HEK293 (cell line): ENCODE data around the gene TWIST2.
A peak's percentile ranks its signal among the peaks of the same experiment; 100 is the strongest.

Source experiments
- CTCF ChIA-PET: fragments of 350-600 bp; formaldehyde crosslinking; extraction: SDS; loops from one replicate; lab custom pipeline; 2021; ENCODE audit warnings: antibody characterized with exemption; lab: Yijun Ruan, JAX
- POLR2A ChIA-PET: fragments of 300-600 bp; formaldehyde crosslinking; extraction: SDS; loops from one replicate; lab custom pipeline; 2020; ENCODE audit warnings: antibody characterized with exemption, inconsistent platforms; lab: Yijun Ruan, JAX
- H3K27ac ChIP-seq: fragments of 200-500 bp; sonication (Bioruptor generic); 2 replicates; pipeline ENCODE4 v1.5.1; 2014; ENCODE audit warnings: low read depth, low read length, control low read depth, inconsistent platforms; ENCODE audit errors: extremely low read depth
- H3K36me3 ChIP-seq, 2 experiments: fragments of 200-500 bp in 1 of 2; sonication (Bioruptor generic) in 1 of 2; 1 replicate in 1 of 2; 2 replicates in 1 of 2; pipeline ENCODE4 v1.5.1; 2014 to 2017; ENCODE audit warnings: inconsistent platforms in 2 of 2, low read length in 2 of 2; ENCODE audit not compliant: control insufficient read depth in 2 of 2, insufficient read depth in 1 of 2
- H3K4me1 ChIP-seq: fragments of 200-500 bp; sonication (Bioruptor generic); 2 replicates; pipeline ENCODE4 v1.5.1; 2014; ENCODE audit warnings: mild to moderate bottlenecking, low read length, inconsistent platforms; ENCODE audit not compliant: control insufficient read depth, insufficient read depth
- H3K4me3 ChIP-seq: 2 replicates; pipeline ENCODE4 v1.5.1; 2011; ENCODE audit warnings: low read depth, mild to moderate bottlenecking, control low read depth, low read length, moderate library complexity
- H3K9me3 ChIP-seq: fragments of 200-500 bp; sonication (Bioruptor generic); 2 replicates; pipeline ENCODE4 v1.5.1; 2014; ENCODE audit warnings: low read depth, low read length, inconsistent platforms; ENCODE audit not compliant: control insufficient read depth, insufficient read depth
- GLI2 ChIP-seq: fragments of 450-650 bp; formaldehyde crosslinking; IDR thresholded peaks from 2 replicates; pipeline ENCODE4; 2017; ENCODE audit warnings: missing biosample characterization, missing genetic modification characterization, low read depth, borderline replicate concordance
- KLF1 ChIP-seq: fragments of 450-650 bp; formaldehyde crosslinking; IDR thresholded peaks from 2 replicates; pipeline ENCODE4 v1.5.1; 2016; ENCODE audit warnings: missing biosample characterization, missing genetic modification characterization
- TRIM28 ChIP-seq: IDR thresholded peaks from 2 replicates; pipeline ENCODE4 v1.6.1; 2011; ENCODE audit warnings: low read length, control low read depth, borderline replicate concordance
- ZFP37 ChIP-seq: fragments of 450-650 bp; formaldehyde crosslinking; IDR thresholded peaks from 2 replicates; pipeline ENCODE4 v1.5.1; 2016; ENCODE audit warnings: missing biosample characterization, missing genetic modification characterization
- ZNF146 ChIP-seq: fragments of 450-650 bp; formaldehyde crosslinking; IDR thresholded peaks from 2 replicates; pipeline ENCODE4 v1.5.1; 2016; ENCODE audit warnings: missing biosample characterization, missing genetic modification characterization
- ZNF266 ChIP-seq: fragments of 450-650 bp; formaldehyde crosslinking; IDR thresholded peaks from 2 replicates; pipeline ENCODE4 v1.5.1; 2016; ENCODE audit warnings: missing biosample characterization, missing genetic modification characterization, low read depth
- ZNF416 ChIP-seq: fragments of 450-650 bp; formaldehyde crosslinking; IDR thresholded peaks from 2 replicates; pipeline ENCODE4 v1.5.1; 2016; ENCODE audit warnings: missing biosample characterization, missing genetic modification characterization
- ZNF518A ChIP-seq: fragments of 450-650 bp; formaldehyde crosslinking; conservative IDR thresholded peaks from 2 replicates; pipeline ENCODE4 v1.5.1; 2016; ENCODE audit warnings: low read depth, missing biosample characterization, missing genetic modification characterization
- ZNF571 ChIP-seq: fragments of 450-650 bp; formaldehyde crosslinking; IDR thresholded peaks from 2 replicates; pipeline ENCODE4 v1.5.0; 2017; ENCODE audit warnings: missing biosample characterization, missing genetic modification characterization
- ZNF692 ChIP-seq: fragments of 450-650 bp; formaldehyde crosslinking; IDR thresholded peaks from 2 replicates; pipeline ENCODE4 v1.5.1; 2016; ENCODE audit warnings: missing biosample characterization, missing genetic modification characterization
- ZNF76 ChIP-seq: fragments of 450-650 bp; formaldehyde crosslinking; IDR thresholded peaks from 2 replicates; pipeline ENCODE4; 2016; ENCODE audit warnings: low read depth, missing biosample characterization, missing genetic modification characterization, borderline replicate concordance
- ZNF792 ChIP-seq: fragments of 450-650 bp; formaldehyde crosslinking; IDR thresholded peaks from 2 replicates; pipeline ENCODE4 v1.5.1; 2016; ENCODE audit warnings: missing biosample characterization, missing genetic modification characterization
- ZSCAN23 ChIP-seq: fragments of 450-650 bp; formaldehyde crosslinking; IDR thresholded peaks from 2 replicates; pipeline ENCODE4 v1.5.1; 2016; ENCODE audit warnings: missing biosample characterization, missing genetic modification characterization
- ZSCAN30 ChIP-seq: fragments of 450-650 bp; IDR thresholded peaks from 2 replicates; pipeline ENCODE4 v1.5.1; 2018; ENCODE audit warnings: missing biosample characterization, mild to moderate bottlenecking, missing genetic modification characterization, moderate library complexity
- TF ChIP-seq, protein P1 (sequence below): fragments of 450-650 bp; formaldehyde crosslinking; IDR thresholded peaks from 2 replicates; pipeline ENCODE4 v1.5.1; 2016; ENCODE audit warnings: missing biosample characterization, missing genetic modification characterization, borderline replicate concordance

TWIST2 gene

GRCh38 chr2:238861766-238862315 is 14.0 kb downstream of the TWIST2 start (continued):
- TF ChIP-seq ZNF518A (tag by site-specific recombination), result no peak
- TF ChIP-seq ZNF266, result no peak
- TF ChIP-seq, all 188 proteins: peak for 0

- CTCF ChIA-PET, result no interaction called here
These were observed 14.8 kb downstream of the TWIST2 start for GRCh38 chr2:238862701-238863100.

DNA sequence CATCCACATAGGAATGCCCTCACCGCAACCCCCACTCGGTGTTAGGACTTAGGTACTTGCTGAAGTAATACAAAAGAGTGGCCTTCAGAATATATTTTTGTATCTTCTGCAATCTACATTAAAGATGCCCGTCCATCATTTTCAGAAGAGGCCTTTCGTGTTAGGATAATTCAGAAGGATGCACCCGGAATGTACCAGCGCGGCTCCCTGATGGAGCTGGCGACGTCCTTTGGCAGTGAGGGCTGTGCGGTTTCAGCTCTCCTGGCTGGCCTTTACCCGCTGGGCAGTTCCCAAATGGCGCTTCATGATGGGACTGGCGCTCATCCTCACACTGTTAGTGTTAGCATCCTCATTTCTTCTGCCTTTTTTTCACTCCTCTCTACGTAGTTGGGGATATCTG is 15.3 kb downstream of the TWIST2 start:
- Histone ChIP-seq H3K4me1 (peaks cover 11% of the 10 kb centered on the region), H3K9me3 (no peaks in the 10 kb centered on the region), H3K27ac (no peak overlapping the region), H3K4me3 (no peak overlapping the region), H3K36me3 (no peaks in the 10 kb centered on the region)
- TF ChIP-seq, protein P1, sequence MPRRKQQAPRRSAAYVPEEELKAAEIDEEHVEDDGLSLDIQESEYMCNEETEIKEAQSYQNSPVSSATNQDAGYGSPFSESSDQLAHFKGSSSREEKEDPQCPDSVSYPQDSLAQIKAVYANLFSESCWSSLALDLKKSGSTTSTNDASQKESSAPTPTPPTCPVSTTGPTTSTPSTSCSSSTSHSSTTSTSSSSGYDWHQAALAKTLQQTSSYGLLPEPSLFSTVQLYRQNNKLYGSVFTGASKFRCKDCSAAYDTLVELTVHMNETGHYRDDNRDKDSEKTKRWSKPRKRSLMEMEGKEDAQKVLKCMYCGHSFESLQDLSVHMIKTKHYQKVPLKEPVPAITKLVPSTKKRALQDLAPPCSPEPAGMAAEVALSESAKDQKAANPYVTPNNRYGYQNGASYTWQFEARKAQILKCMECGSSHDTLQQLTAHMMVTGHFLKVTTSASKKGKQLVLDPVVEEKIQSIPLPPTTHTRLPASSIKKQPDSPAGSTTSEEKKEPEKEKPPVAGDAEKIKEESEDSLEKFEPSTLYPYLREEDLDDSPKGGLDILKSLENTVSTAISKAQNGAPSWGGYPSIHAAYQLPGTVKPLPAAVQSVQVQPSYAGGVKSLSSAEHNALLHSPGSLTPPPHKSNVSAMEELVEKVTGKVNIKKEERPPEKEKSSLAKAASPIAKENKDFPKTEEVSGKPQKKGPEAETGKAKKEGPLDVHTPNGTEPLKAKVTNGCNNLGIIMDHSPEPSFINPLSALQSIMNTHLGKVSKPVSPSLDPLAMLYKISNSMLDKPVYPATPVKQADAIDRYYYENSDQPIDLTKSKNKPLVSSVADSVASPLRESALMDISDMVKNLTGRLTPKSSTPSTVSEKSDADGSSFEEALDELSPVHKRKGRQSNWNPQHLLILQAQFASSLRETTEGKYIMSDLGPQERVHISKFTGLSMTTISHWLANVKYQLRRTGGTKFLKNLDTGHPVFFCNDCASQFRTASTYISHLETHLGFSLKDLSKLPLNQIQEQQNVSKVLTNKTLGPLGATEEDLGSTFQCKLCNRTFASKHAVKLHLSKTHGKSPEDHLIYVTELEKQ (tag by site-specific recombination), result no peak
- TF ChIP-seq ZSCAN30, result no peak
- no peak for TF ChIP-seq ZNF76
- no peak for TF ChIP-seq KLF1 (tag by site-specific recombination)
- TF ChIP-seq ZNF518A (tag by site-specific recombination), result no peak
- no peak for TF ChIP-seq TRIM28
- no peak for TF ChIP-seq ZNF692 (tag by site-specific recombination)
- no peak for TF ChIP-seq GLI2 (tag by site-specific recombination)
- TF ChIP-seq ZNF416 (tag by site-specific recombination), result no peak
- TF ChIP-seq ZNF792 (tag by site-specific recombination), result no peak
- TF ChIP-seq ZFP37, result no peak
- TF ChIP-seq ZSCAN23 (tag by site-specific recombination), result no peak
- CTCF ChIA-PET, result interaction anchor here (0.5 to 0.7 kb wide), 2 partner anchors 78 to 331 kb away, joined by 3 to 4 read pairs; no protein-coding TSS in a partner anchor
- POLR2A ChIA-PET, result interaction anchor here (2.0 kb wide), 1 partner anchor 15 kb away, joined by 11 read pairs; the partner anchor contains the start of gene TWIST2

More at GRCh38 chr2:238862701-238863100, 14.8 kb downstream of the TWIST2 start:
- no peaks in the 10 kb centered on the region for H3K36me3 ChIP-seq
- no peak overlapping the region for H3K27ac ChIP-seq
- peaks cover 11% of the 10 kb centered on the region for H3K4me1 ChIP-seq
- no peaks in the 10 kb centered on the region for H3K9me3 ChIP-seq
- no peak overlapping the region for H3K4me3 ChIP-seq
- TF ChIP-seq ZNF571, result no peak
- TF ChIP-seq ZNF146 (tag by site-specific recombination), result peak; percentile 35; the same call in 1 of the 2 replicates
- POLR2A ChIA-PET, result interaction anchor here (2.0 kb wide), 1 partner anchor 15 kb away, joined by 11 read pairs; the partner anchor contains the start of gene TWIST2
